ENCODE results near the gene PLPPR2. TPM values are rescaled to one million over a fixed set of nuclear protein-coding genes. Genes with fewer than 3 reads are reported as not detected.
"Not testable (repeated sequence)": the region's sequence is repeated elsewhere in the genome, so short reads cannot be mapped to it uniquely, and the experiment has no call there.

PLPPR2 gene
- total RNA-seq, 1 experiment from 2014 or later, result 0.27 TPM

DNA sequence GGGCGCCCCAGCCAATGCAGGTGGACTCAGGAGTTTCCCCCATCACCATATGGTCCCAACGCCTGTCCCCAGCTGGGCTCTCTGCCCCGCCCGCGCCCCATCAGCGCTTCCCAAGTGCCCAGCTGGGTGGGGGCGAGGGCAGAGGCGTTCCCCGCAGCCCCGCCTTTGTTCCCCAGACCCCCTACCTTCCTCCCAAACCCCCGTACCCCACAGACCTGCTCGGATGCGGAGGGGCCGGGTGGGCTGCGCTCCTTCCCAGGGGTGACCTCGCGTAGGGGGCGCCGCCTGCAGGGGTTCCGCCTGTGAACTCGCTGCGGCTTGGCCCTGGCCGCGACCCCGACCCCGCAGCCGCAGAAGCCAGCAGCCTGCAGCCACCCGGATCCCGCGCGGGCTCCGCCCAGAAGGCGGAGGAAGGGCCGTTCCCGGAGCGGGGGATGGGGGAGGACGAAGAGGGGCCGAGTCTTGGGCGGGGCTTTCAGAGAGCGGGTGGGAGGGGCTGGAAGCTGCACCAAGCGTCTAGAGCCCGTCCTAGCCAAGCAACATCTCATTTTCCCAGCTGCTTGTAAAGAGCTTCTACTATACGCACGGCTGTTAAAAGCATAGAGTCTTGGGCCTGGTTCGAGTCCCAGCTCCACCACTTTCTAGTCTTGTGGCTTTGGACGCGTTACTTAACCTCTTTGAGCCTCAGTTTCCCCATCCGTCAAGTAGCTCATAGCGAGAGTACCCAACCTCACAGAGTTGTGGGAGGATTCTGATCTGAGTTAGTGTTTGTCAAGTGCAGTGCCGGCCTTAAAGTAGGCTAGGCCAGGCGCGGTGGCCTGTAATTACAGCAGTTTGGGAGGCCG is 15.8 kb upstream of the PLPPR2 start, which contains the start of gene RAB3D:
TSS of gene RAB3D (minus strand) at position 404 of the 845 bp plus-strand sequence. CDS start 2,258 bp downstream, outside the sequence.
- DNase-seq (ENCODE audit: low read depth), result no peak

DNA sequence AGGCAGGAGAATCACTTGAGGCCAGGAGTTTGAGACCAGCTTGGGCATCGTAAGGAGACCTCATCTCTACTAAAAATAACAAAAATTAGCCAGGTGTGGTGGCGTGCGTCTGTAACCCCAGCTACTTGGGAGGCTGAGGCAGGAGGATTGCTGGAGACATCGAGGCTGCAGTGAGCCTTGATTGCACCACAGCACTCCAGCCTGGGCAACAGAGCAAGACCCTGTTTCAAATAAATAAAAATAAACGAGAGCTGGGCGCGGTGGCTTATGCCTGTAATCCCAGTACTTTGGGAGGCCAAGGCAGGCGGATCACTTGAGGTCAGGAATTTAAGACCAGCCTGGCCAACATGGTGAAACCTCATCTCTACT is 15.1 kb upstream of the PLPPR2 start:
- DNase-seq (ENCODE audit: low read depth), result not testable (repeated sequence)

DNA sequence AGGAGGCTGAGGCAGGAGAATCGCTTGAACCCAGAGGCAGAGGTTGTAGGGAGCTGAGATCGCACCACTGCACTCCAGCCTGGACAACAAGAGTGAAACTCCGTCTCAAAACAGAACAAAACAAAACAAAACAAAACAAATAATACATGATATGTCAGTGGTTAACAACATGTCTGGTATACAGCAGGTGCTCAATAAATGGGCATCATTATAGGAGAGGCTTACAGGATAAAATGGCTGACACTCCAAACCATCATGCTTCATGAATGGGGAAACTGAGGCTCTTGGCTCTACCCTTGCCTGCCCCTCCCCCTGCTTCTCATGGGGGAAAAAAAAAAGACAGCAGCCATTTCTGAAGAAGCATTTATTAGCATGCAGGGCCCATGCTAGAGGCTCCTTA is 12.8 kb upstream of the PLPPR2 start:
- DNase-seq (ENCODE audit: low read depth), result no peak

DNA sequence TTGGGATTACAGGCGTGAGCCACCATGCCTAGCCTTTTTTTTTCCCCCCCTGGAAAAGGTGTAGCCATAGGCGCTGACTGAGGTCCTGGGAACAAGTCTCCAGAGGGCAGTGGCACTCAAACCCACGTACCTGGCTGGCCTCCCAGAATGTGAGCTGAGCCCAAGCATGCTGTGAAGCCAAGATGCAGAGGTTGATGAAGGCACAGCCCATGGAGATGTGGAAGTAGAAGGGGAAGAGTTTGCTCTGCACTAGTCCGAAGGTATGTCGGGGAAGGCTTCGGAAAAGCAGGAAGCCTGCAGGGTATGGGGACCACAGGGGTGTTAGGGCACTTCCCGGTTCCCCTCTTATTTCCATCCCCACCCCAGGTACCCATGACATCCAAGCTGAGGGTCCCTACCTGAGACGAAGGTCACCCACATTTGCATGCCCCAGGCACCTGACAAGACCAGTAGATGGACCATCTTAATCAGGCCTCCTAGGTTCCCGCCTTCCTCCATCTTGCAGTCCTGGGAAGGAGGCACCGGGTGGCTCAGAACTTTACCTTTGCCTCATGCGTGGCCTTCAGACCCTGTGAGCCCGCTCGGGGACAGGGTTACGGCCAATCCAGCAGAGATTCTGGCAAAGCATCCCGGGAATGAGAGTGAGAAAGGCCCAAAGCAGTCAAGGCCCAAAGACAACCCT is 10.0 kb upstream of the PLPPR2 start:
- no peak for DNase-seq (ENCODE audit: low read depth)

DNA sequence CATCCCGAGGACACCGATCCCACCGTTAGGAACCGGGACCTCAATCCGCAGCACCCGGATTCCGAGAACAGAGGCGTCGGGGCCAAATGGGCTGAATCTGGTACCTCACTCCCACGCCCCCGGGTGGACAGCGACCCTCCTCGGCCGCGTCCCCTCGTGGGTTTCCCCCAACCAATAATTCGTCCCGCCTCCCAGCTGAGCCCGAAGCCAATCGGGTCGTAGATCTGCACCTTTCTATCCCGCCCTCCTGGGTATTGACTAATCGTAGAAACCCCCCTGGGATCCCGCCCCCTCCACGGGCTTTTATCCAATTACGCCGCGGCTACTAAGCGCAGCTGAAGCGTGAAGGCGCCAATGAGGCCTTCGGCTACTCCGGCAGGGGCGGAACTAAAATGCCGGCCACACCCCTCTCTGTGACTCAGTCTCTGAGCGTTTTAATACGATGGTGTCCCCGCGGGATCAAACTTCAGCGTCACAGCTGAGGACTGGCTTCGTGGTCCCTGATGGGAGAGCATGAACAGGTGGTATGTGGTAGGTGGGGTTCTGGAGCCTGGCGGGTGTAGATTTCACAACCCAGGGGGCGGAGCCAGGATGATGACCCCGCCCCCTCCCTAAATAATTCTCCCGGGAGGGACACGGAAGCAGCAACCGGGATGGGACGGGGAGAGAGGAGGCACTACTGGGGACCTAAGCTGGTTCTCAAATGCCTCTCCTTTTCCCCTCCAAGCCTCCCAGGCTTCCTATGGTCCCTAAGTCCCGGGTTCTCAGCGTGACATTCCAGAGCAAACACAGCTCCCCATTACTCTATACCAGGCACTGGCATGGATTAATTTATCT is 8.9 kb upstream of the PLPPR2 start, which contains the start of the genes CCDC159 and TMEM205:
TSS of gene CCDC159 (plus strand) at position 416 of the 837 bp plus-strand sequence. CDS start at position 504, 88 bp downstream.
TSS of gene TMEM205 (minus strand) at position 165 of the 837 bp plus-strand sequence. CDS start 649 bp downstream, outside the sequence.
- peak; percentile 73 for DNase-seq (ENCODE audit: low read depth)

DNA sequence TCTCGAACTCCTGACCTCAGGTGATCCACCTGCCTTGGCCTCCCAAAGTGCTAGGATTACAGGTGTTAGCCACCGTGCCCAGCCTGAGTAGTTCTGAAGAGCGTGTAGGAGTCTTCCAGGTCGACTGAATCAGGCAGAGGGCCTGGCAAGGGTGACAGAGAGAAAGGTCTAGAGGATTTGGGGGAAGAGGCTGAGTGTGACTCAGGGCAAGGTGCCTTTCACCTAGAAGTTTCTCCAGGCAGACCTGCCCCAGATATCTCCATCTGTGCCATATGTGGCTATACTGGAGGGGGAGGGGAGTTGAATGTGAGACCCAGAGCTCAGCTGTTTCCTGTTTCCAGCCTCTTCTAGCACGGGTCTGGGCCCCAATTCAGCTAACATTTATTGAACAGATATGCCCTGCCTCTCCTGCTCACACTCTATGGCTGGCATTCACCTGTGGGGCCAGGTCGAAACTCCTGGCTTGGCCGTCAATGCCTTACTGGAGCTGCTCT is 7.6 kb upstream of the PLPPR2 start:
- no peak for DNase-seq (ENCODE audit: low read depth)

DNA sequence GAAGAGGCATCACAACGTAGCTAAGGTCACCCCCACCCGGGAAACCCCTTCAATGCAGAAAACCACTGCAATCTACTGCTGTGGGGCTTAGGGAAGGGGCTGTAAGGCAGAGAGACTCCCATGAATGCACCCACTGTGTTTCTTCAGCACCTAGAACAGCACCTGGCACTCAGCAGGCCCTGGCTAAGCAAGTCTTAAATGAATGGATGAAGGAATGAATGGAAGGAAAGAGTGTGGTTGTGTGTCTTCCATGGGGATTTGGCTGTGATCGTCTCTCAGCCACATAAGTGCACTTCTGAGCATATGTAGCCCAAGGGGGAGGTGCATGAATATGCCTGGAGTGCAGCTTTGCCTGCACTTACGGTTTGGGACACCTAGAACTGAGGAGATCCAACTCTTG is 6.1 kb upstream of the PLPPR2 start:
- DNase-seq (ENCODE audit: low read depth), result no peak

DNA sequence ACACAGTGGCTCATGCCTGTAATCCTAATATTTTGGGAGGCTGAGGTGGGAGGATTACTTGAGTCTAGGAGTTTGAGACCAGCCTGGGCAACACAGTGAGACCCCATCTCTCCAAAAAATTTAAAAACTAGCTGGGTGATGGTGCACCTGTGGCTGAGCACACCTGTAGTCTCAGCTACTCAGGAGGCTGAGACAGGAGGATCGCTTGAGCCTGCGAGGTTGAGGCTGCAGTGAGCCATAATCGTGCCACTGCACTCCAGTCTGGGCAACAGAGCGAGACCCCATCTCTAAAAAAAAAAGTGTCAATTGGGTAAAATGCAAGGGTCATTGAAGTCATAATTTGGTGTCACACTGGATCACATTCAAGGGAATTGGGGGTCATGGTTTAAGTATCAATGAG is 1.1 kb upstream of the PLPPR2 start:
- DNase-seq (ENCODE audit: low read depth), result not testable (repeated sequence)

DNA sequence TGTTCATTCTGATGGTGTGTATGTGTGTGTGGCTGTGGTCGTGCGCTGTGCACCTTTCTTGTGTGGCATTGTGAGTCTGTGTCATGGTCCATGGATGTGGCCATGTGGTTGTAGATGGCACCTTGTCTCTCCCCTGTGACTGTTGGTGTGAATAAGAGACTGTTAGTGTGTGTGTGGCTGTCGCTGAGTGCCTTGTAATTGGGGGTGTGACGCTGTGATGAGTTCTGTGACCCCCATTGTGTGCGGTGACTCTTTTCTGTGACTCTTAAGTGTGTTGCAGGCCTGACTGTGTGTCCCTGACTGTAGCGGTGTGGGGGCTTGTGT is 804 bp downstream of the PLPPR2 start:
- no peak for DNase-seq (ENCODE audit: low read depth)

DNA sequence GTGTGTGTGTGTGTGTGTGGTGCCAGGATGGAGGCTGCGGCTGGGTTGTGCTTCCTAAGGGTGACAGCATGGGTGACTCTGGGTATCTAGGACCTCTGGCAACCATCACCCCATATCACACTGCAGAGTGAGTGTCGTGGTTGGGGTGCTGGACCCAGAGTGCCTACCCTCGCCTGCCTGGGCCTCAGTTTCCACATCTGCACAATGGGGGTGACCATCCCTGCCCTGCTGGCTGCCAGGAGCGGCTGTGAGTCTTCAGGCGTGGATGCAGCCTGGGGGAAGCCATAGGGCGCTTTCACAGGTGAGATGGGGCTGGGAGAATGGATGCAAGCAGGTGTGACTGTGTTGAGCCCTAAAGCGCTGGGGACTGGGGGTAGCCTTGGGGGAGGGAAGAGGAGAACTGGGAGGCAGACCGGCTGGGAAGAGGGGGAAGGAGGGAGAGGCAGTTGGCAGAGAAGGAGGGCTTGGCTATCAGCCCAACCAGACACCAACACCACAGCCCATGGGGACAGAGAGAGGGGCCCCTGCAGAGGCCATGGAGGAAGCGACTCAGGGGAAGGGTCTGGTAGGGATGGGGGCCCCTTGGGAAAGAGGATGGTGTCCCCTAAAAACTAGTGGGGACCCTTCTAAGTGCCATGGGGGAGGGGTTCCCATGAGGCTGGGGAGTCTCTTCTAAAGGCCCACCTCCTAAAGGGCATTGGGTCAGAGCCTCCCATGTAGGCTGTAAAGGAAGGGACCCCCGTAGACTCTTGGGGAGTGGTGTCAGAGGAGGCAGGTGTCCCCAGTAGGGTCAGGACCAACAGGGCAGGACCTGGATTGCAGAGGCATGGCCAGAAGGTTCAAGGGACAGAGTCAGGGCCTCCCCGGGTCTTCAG is 1.7 kb downstream of the PLPPR2 start:
- no peak for DNase-seq (ENCODE audit: low read depth)

DNA sequence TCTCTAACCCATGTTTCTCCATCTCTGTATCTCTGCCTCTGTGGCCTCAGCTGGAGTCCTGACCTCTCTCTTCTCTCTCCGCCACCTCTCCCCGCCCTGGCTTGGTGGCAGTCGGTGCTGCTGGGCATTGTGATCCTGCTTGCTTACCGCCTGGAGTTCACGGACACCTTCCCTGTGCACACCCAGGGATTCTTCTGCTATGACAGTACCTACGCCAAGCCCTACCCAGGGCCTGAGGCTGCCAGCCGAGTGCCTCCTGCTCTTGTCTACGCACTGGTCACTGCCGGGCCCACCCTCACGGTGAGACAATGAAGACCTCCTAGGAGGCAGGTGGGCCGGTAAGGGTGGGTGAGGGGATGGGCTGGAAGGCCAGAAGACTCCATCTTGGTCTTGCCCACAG is 4.2 kb downstream of the PLPPR2 start:
- no peak for DNase-seq (ENCODE audit: low read depth)

DNA sequence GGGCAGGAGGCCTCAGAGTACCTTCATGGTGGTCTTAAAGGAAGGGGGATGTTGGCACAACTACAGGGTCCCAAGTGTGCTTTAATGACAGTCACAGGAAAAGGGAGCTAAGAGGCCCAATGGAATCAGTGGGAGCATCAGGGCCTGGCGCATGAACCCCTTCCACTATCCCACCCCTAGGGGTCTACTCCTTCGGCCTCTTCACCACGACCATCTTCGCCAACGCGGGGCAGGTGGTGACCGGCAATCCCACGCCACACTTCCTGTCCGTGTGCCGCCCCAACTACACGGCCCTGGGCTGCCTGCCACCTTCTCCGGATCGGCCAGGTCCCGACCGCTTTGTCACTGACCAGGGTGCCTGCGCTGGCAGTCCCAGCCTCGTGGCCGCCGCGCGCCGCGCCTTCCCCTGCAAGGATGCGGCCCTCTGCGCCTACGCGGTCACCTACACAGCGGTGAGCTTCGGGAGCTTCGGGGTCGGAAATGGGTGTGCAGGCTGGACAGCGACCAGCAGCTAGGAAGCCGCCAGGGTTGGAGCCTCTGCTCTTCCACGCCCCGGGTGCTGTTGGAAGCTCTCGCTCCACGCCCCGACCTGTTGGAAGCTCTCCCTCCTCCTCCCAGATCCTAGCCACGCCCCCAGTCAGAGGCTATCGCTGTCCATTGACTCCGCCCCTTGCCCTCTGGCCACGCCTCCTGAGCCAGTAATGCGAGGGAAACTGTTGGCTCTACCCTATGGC is 6.0 kb downstream of the PLPPR2 start:
- no peak for DNase-seq (ENCODE audit: low read depth)

DNA sequence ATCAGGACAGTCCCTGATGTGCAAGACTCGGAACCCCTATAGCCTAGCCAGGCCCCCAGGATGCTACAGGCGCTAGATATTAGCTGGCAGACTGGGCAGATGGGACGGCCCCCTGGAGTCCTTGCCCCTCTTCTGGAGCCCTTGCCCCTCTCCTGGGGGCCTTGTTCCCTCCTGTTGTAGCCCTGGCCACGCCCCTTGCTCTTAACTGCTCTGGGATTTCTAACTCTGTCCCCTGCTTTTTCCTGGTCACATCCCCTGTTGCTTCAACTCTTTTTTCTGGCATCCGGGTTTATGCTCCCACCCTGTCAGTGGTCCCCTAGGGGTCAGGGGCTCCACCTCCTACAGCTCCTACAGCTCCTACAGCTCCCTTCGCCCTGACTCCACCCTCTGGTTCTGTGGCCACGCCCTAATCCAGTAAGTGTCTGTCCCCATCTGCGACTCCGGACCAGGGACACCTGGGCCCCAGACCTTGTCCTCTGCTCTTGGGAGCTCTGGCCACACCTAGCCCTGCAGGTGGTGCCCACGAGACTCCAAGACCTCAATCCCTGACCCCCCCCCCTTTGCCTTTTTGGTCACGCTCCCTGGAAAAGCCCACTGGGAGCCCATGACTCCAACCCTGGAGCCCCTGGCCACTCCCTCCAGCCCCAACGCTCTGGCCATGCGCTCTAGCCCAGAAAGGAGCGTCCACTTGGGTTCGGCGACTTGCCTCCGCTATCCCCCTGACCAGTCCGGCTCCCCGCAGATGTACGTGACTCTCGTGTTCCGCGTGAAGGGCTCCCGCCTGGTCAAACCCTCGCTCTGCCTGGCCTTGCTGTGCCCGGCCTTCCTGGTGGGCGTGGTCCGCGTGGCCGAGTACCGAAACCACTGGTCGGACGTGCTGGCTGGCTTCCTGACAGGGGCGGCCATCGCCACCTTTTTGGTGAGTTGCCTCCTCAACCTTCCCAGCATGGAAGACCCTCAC is 6.8 kb downstream of the PLPPR2 start:
- DNase-seq (ENCODE audit: low read depth), result no peak

DNA sequence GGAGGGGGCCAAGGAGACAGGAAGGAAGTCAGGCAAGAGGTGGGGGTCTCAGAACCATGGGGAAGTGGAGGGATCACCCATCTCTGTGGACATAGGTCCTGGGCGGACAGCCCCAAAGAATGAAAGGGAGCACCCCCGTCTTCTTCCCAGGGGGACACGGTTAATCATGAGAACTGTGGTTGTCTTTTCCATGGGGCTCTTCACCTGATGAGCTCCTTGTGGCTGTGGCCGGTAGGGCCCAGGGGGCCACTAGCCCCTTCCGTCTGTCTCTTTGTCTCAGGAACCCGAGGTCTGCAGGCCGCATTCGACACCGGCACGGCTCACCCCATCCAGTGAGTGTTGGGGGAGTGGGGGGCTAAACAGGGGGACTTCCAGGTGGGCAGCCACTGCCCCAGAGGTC is 8.6 kb downstream of the PLPPR2 start:
- no peak for DNase-seq (ENCODE audit: low read depth)

DNA sequence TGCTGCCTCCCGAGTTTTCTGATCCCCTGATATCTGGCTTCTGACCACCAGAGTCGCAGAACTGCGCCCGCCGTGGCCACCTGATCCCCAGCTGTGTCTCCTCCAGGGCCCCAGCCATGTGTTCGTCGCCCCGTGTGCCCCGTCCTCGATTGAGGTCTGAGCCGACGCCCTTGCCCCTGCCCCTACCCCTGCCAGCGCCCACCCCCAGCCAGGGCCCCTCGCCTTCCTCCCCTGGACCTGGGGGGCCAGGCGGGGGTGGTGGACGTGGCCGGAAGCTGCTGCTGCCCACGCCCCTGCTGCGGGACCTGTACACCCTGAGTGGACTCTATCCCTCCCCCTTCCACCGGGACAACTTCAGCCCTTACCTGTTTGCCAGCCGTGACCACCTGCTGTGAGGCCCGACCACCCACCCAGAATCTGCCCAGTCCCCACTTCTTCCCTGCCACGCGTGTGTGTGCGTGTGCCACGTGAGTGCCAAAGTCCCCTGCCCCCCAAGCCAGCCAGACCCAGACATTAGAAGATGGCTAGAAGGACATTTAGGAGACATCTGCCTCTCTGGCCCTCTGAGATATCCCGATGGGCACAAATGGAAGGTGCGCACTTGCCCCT is 9.2 kb downstream of the PLPPR2 start:
- DNase-seq (ENCODE audit: low read depth), result no peak

DNA sequence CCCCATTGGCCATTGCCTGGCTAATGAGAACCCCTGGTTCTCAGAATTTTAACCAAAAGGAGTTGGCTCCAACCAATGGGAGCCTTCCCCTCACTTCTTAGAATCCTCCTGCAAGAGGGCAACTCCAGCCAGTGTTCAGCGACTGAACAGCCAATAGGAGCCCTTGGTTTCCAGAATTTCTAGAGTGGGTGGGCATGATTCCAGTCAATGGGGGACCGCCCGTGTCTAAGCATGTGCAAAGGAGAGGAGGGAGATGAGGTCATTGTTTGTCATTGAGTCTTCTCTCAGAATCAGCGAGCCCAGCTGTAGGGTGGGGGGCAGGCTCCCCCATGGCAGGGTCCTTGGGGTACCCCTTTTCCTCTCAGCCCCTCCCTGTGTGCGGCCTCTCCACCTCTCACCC is 9.7 kb downstream of the PLPPR2 start:
- DNase-seq (ENCODE audit: low read depth), result no peak

DNA sequence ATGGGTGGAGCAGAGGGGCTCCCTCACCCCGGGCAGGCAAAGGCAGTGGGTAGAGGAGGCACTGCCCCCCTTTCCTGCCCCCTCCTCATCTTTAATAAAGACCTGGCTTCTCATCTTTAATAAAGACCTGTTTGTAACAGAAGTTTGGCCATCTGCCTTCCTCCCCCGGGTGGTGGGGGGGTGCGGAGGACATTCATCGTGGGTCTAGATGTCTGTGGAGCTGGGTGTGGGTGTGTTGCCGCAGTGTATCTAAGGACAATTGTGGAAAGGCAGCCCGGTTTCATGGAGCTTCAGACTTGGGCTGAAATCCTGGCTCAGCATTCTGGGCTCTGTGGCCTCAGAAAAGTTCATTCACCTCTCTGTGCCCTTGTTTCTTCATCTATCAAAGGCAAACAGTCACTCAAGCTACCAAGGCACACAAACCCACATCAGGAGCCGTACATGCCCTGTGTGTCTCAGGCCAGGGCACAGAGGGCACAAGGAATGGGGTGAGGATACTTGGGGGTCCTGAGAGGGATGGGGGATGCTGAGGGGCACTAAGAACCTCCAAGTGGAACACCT is 10.4 kb downstream of the PLPPR2 start:
- DNase-seq (ENCODE audit: low read depth), result no peak

DNA sequence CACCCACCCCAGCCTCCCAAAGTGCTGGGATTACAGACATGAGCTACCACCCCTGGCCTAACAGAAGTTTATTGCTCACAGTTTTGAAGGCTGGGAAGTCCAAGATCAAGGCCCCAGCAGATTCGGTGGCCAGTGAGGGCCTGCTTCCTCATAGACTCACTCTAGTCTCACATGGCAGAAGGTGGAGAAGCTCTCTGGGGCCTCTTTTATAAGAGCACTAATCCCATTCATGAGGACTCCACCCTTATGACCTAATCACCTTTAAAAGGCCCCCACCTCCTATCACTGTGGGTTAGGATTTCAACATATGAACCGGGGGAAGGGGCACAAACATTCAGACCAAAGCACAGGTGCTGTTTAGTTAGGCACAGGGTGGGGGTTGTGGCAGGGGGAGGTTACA is 12.3 kb downstream of the PLPPR2 start:
- no peak for DNase-seq (ENCODE audit: low read depth)

Data from HT1080 (cell line).